HepG2 (cell line): ENCODE measurements around the gene AUTS2. TPM values are rescaled to one million over a fixed set of nuclear protein-coding genes. Genes with fewer than 3 reads are reported as not detected.

Experiments used
- ATAC-seq: fragments of 200-7000 bp; cut with Tn5 transposase; 3 replicates; pipeline ENCODE4 v1.9.1; 2020; ENCODE audit warnings: mild to moderate bottlenecking, moderate library complexity
- BruUV-seq: library from RNA; stranded (reverse); fragments of 400-500 nt; replicated peaks from 2 replicates; lab custom pipeline; 2021; lab: Mats Ljungman, UMichigan
- CTCF ChIA-PET: fragments of 300-600 bp; formaldehyde crosslinking; extraction: SDS; loops from one replicate; lab custom pipeline; 2021; ENCODE audit warnings: low total read pairs, inconsistent platforms, low intra/inter-chr PET ratio; lab: Yijun Ruan, JAX
- POLR2A ChIA-PET: fragments of 350-600 bp; sonication (Branson Sonifier 250); formaldehyde crosslinking; loops from one replicate; lab custom pipeline; 2020; ENCODE audit warnings: antibody characterized with exemption, inconsistent platforms; lab: Yijun Ruan, JAX
- DNase-seq: peaks from one replicate; pipeline ENCODE4 v3.0.0-alpha.2; 2015; ENCODE audit warnings: low spot score
- FAIRE-seq: peaks from 3 replicates; lab custom pipeline; 2011; peaks lifted over from hg19 to GRCh38; lab: Jason Lieb, UNC
- H2AFZ ChIP-seq: one replicate; pipeline ENCODE4 v1.6.1; 2011; ENCODE audit warnings: low read length, inconsistent platforms
- H3K27ac ChIP-seq: fragments of 300-600 bp; 3 replicates; pipeline ENCODE4 v1.8.0; 2011; ENCODE audit warnings: mixed run types, mild to moderate bottlenecking, mixed read lengths, low read length, inconsistent platforms; ENCODE audit not compliant: insufficient read depth; ENCODE audit errors: extremely low read length
- H3K27me3 ChIP-seq, 2 experiments: fragments of 200-600 bp in 1 of 2; 2 replicates in 1 of 2; 3 replicates in 1 of 2; pipeline versions ENCODE4 v1.6.0 to v1.8.0; 2011; ENCODE audit warnings: low read length in 2 of 2, mild to moderate bottlenecking in 2 of 2, moderate library complexity in 2 of 2, inconsistent platforms in 1 of 2; ENCODE audit not compliant: insufficient read depth in 2 of 2, control insufficient read depth in 1 of 2
- H3K36me3 ChIP-seq, 2 experiments: fragments of 200-600 bp in 1 of 2; replicated peaks in 1 of 2; 2 replicates in 1 of 2; 3 replicates in 1 of 2; pipeline versions ENCODE4 v1.5.1 to v1.8.0; 2011; ENCODE audit warnings: low read length in 2 of 2, inconsistent platforms in 1 of 2; ENCODE audit not compliant: insufficient read depth in 2 of 2, control insufficient read depth in 1 of 2
- H3K4me1 ChIP-seq: 2 replicates; pipeline ENCODE4 v1.5.1; 2012; ENCODE audit warnings: low read length, inconsistent platforms; ENCODE audit not compliant: insufficient read depth
- H3K4me2 ChIP-seq: 2 replicates; pipeline ENCODE4 v1.6.0; 2011; ENCODE audit warnings: low read depth, low read length, inconsistent platforms
- H3K4me3 ChIP-seq, 3 experiments: fragments of 200-600 bp in 1 of 3; sonication (generic), shearing (Covaris generic) in 1 of 3; replicated peaks in 1 of 3; 2 replicates each; pipeline ENCODE4 v1.5.1; 2011 to 2016; ENCODE audit warnings: low read length in 3 of 3, inconsistent platforms in 2 of 3, low read depth in 2 of 3, mild to moderate bottlenecking in 2 of 3, control low read depth in 1 of 3, mixed read lengths in 1 of 3; ENCODE audit not compliant: insufficient read depth in 1 of 3
- H3K79me2 ChIP-seq: one replicate; pipeline ENCODE4 v1.6.1; 2011; ENCODE audit warnings: low read length, inconsistent platforms; ENCODE audit not compliant: insufficient read depth
- H3K9ac ChIP-seq: 2 replicates; pipeline ENCODE4 v1.6.0; 2011; ENCODE audit warnings: mild to moderate bottlenecking, low read depth, low read length, inconsistent platforms; ENCODE audit not compliant: insufficient read depth
- H3K9me3 ChIP-seq: 2 replicates; pipeline ENCODE4 v1.5.1; 2012; ENCODE audit warnings: mild to moderate bottlenecking, low read length
- H4K20me1 ChIP-seq: 2 replicates; pipeline ENCODE4 v1.6.0; 2011; ENCODE audit warnings: inconsistent platforms, mild to moderate bottlenecking, low read length, moderate library complexity; ENCODE audit not compliant: insufficient read depth
- DMTF1 ChIP-seq: sonication (generic); formaldehyde crosslinking; IDR thresholded peaks from 2 replicates; pipeline ENCODE4 v1.4.0; 2020; ENCODE audit warnings: mild to moderate bottlenecking, missing genetic modification reagents
- HMGXB4 ChIP-seq, 2 experiments: sonication (generic) in 1 of 2; formaldehyde crosslinking in 1 of 2; IDR thresholded peaks; 2 replicates each; pipeline versions ENCODE4 v1.4.0 to v1.6.1; 2018 to 2020; ENCODE audit warnings: missing genetic modification reagents in 2 of 2, borderline replicate concordance in 1 of 2, low read depth in 1 of 2, mild to moderate bottlenecking in 1 of 2, missing biosample characterization in 1 of 2
- HNF1A ChIP-seq, 2 experiments: sonication (generic) in 1 of 2; formaldehyde crosslinking in 1 of 2; IDR thresholded peaks; 2 replicates each; pipeline versions ENCODE4 v1.4.0 to v1.6.1; 2016 to 2020; ENCODE audit warnings: borderline replicate concordance in 1 of 2, low read depth in 1 of 2, mild to moderate bottlenecking in 1 of 2, missing genetic modification reagents in 1 of 2
- JDP2 ChIP-seq: sonication (generic); formaldehyde crosslinking; IDR thresholded peaks from 2 replicates; pipeline ENCODE4 v1.8.1; 2022; ENCODE audit warnings: missing genetic modification reagents, borderline replicate concordance
- MXD3 ChIP-seq: IDR thresholded peaks from 2 replicates; pipeline ENCODE4 v1.6.1; 2016; ENCODE audit warnings: mild to moderate bottlenecking, missing biosample characterization, missing genetic modification reagents
- SALL1 ChIP-seq: sonication (generic); formaldehyde crosslinking; IDR thresholded peaks from 2 replicates; pipeline ENCODE4 v1.8.0; 2022; ENCODE audit warnings: mild to moderate bottlenecking, missing genetic modification reagents
- SNAPC2 ChIP-seq: sonication (generic); formaldehyde crosslinking; IDR thresholded peaks from 2 replicates; pipeline ENCODE4 v1.8.1; 2022; ENCODE audit warnings: mild to moderate bottlenecking, missing genetic modification reagents
- TRIM22 ChIP-seq: fragments of 450-650 bp; IDR thresholded peaks from 2 replicates; pipeline ENCODE4 v1.6.1; 2017
- ZBTB37 ChIP-seq: sonication (generic); formaldehyde crosslinking; IDR thresholded peaks from 2 replicates; pipeline ENCODE4 v1.4.0; 2020; ENCODE audit warnings: mild to moderate bottlenecking, missing genetic modification reagents
- ZNF12 ChIP-seq: sonication (generic); formaldehyde crosslinking; IDR thresholded peaks from 2 replicates; pipeline ENCODE4 v1.5.0; 2020; ENCODE audit warnings: missing genetic modification reagents
- ZNF180 ChIP-seq: sonication (generic); formaldehyde crosslinking; IDR thresholded peaks from 2 replicates; pipeline ENCODE4 v1.4.0; 2020; ENCODE audit warnings: low read depth, missing genetic modification reagents, borderline replicate concordance
- WGBS: methylation state at CpG from one replicate; pipeline ENCODE4 v1.1.6; 2017; ENCODE audit warnings: low lambda C conversion rate; 5-methylcytosine and 5-hydroxymethylcytosine counted together
- in situ Hi-C: cut with HindIII; loops from 2 replicates; pipeline ENCODE4 v1.10.0; 2017; ENCODE audit warnings: low pct_unique_long_range_greater_than_20kb; ENCODE audit not compliant: extremely low pct_ligation_motif_present
- intact Hi-C: fragments of 100-400 bp; cut with micrococcal nuclease; formaldehyde crosslinking; loops from one replicate; pipeline ENCODE4 v1.10.0; 2022; ENCODE audit not compliant: unreplicated experiment
- polyA plus RNA-seq, 8 experiments: library from polyadenylated mRNA; depleted of rRNA in 3 of 8; stranded (reverse) in 7 of 8; unstranded in 1 of 8; fragments of >200 nt; fragmentation: Illumina TruSeq in 4 of 8; extraction: Trizol in 4 of 8; gene quantifications; 2 replicates each; pipeline versions ENCODE4 v1.2.1 to v1.2.3, GENCODE V29; 2011 to 2016; ENCODE audit warnings: low read depth in 4 of 8, missing spikeins in 1 of 8, mixed read lengths in 1 of 8; ENCODE audit not compliant: insufficient read depth in 1 of 8
- total RNA-seq, 5 experiments: library from RNA; depleted of rRNA; stranded (reverse); fragments of >200 nt; fragmentation: Illumina TruSeq; extraction: Trizol; gene quantifications; 2 replicates each; pipeline ENCODE4 v1.2.3, GENCODE V29; 2016; ENCODE audit warnings: low read depth in 1 of 5

Gene AUTS2
- total and polyA plus RNA-seq, 2 of the 13 experiments (the other 11 are each of a cell fraction or from before 2014, with no cell fraction given): 0.38 TPM; not detected in 1

GRCh38 chr7:69550991-69551390, 47.3 kb upstream of the AUTS2 start:
- in situ Hi-C loops: no loop called here
- Histone ChIP-seq H3K4me1 (no peaks in the 10 kb centered on the region), H4K20me1 (no peaks in the 10 kb centered on the region), H3K27me3 (no peaks in the 10 kb centered on the region), H3K4me3 (no peak overlapping the region)
- BruUV-seq: no TSS peak
- 41% methylated on average over 5 of the region's 6 CpGs for WGBS
- TF ChIP-seq SALL1 (CRISPR knock-in tag) (no peak), ZBTB37 (CRISPR knock-in tag) (no peak), TRIM22 (no peak), DMTF1 (CRISPR knock-in tag) (no peak), MXD3 (CRISPR knock-in tag) (no peak), ZNF12 (no peak), SNAPC2 (CRISPR knock-in tag) (no peak), HNF1A (IDR thresholded peaks at IDR 0.05; ENCODE audit: low read depth) (no peak), HNF1A (CRISPR knock-in tag; IDR thresholded peaks at IDR 0.05; ENCODE audit: borderline replicate concordance) (no peak), HMGXB4 (CRISPR knock-in tag; IDR thresholded peaks at IDR 0.05; ENCODE audit: borderline replicate concordance in 1 of 2, low read depth in 1 of 2) (no peak), ZNF180 (CRISPR knock-in tag) (no peak), JDP2 (CRISPR knock-in tag) (no peak)
- TF ChIP-seq, all 625 proteins: peak for 0
- intact Hi-C loops: no loop called here
- H3K9me3 ChIP-seq: no peaks in the 10 kb centered on the region
- DNase-seq (no peak), FAIRE-seq (no peak), ATAC-seq (no peak)
- CTCF ChIA-PET: no interaction called here
- no peak overlapping the region for H3K27ac ChIP-seq
- no peak overlapping the region for H3K9ac ChIP-seq
- H3K79me2 ChIP-seq: no peaks in the 10 kb centered on the region
- no peak overlapping the region for H2AFZ ChIP-seq
- POLR2A ChIA-PET: no interaction called here
- no peak overlapping the region for H3K4me2 ChIP-seq
- no peaks in the 10 kb centered on the region for H3K36me3 ChIP-seq
